Left ventricle myocardium superior (tissue), 1 donor: ENCODE measurements around the gene RASGRP4. TPM values are rescaled to one million over a fixed set of nuclear protein-coding genes. Genes with fewer than 3 reads are reported as not detected.

Experiments
- total RNA-seq: library from RNA; stranded (reverse); fragmentation: NEBNext Ultra II Directional; extraction: Animal tissue kit (Norgen Biotek cat#: 25700); gene quantifications from one replicate; pipeline ENCODE4 v1.2.1, GENCODE V29; 2021
- donor health status: DM: no; HTN: yes; CAD: no; lungs with severe emphysema.

RASGRP4 gene
- total RNA-seq, 1 donor from 2014 or later, result 1.2 TPM

Other genes with a start within 250 kb of the RASGRP4 start
- 0.40 TPM for gene DPF1, start 202.0 kb downstream of the RASGRP4 start, total RNA-seq
- 27.6 TPM for gene PPP1R14A, start 169.8 kb downstream of the RASGRP4 start, total RNA-seq
- gene SPINT2, start 161.6 kb downstream of the RASGRP4 start, total RNA-seq, result 9.9 TPM
- gene C19orf33, start 122.0 kb downstream of the RASGRP4 start, total RNA-seq, result 1.5 TPM
- gene YIF1B, start 110.3 kb downstream of the RASGRP4 start, total RNA-seq, result 33.8 TPM
- gene KCNK6, start 106.4 kb downstream of the RASGRP4 start, total RNA-seq, result 5.5 TPM
- gene CATSPERG, start 90.4 kb downstream of the RASGRP4 start, total RNA-seq, result 1.2 TPM
- 306 TPM for gene PSMD8, start 51.6 kb downstream of the RASGRP4 start, total RNA-seq
- gene GGN, start 38.2 kb downstream of the RASGRP4 start, total RNA-seq, result 0.15 TPM
- 0.10 TPM for gene SPRED3, start 37.5 kb downstream of the RASGRP4 start, total RNA-seq
- 11.9 TPM for gene FAM98C, start 23.1 kb downstream of the RASGRP4 start, total RNA-seq
- gene RYR1, start 7.5 kb upstream of the RASGRP4 start, total RNA-seq, result 1.1 TPM
- gene MAP4K1, start 191.7 kb upstream of the RASGRP4 start, total RNA-seq, result 1.8 TPM
- 674 TPM for gene EIF3K, start 193.0 kb upstream of the RASGRP4 start, total RNA-seq
- gene ACTN4, start 221.4 kb upstream of the RASGRP4 start, total RNA-seq, result 131 TPM